ENCODE data around the gene KBTBD6.
"Not testable (repeated sequence)": the region's sequence is repeated elsewhere in the genome, so short reads cannot be mapped to it uniquely, and the experiment has no call there.

KBTBD6 gene, protein sequence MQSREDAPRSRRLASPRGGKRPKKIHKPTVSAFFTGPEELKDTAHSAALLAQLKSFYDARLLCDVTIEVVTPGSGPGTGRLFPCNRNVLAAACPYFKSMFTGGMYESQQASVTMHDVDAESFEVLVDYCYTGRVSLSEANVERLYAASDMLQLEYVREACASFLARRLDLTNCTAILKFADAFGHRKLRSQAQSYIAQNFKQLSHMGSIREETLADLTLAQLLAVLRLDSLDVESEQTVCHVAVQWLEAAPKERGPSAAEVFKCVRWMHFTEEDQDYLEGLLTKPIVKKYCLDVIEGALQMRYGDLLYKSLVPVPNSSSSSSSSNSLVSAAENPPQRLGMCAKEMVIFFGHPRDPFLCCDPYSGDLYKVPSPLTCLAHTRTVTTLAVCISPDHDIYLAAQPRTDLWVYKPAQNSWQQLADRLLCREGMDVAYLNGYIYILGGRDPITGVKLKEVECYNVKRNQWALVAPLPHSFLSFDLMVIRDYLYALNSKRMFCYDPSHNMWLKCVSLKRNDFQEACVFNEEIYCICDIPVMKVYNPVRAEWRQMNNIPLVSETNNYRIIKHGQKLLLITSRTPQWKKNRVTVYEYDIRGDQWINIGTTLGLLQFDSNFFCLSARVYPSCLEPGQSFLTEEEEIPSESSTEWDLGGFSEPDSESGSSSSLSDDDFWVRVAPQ

DNA sequence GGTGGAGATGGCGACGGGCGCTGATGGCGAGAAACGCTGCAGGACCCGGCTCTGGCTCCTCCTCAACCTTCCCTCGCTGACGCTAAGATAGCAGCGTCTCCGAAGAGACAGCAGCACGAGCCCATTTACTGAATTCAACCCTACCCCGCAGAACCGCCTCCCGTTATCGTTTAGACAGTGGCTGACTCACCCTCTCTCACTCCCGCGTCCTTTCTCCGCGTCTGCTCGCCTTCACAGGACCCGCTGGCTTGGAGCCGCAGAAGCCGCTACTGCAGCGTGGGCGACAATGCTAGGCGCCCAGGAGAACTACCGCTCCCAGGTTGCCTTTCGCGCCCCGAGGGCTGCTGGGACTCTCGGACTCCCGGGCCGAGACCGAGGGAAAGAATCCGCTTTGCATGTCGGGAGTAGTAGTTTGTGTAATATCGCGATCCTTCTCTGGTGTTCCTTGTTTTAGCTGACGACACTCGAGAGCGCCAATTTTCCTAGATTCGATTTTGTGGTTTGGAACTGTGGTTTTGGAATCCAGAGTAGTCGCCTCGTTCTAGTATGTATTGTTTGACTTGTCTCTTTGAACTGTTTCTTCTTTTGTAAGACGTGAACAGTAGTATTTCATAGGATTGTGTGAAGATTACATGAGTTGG lies at the start of gene KBTBD6:
Gene KBTBD6, minus strand, starts transcription at position 291 of the 641 bp plus-strand sequence. CDS start 291 bp downstream, outside the sequence.
- peak; percentile 61 to 99 (median 93) for DNase-seq

DNA sequence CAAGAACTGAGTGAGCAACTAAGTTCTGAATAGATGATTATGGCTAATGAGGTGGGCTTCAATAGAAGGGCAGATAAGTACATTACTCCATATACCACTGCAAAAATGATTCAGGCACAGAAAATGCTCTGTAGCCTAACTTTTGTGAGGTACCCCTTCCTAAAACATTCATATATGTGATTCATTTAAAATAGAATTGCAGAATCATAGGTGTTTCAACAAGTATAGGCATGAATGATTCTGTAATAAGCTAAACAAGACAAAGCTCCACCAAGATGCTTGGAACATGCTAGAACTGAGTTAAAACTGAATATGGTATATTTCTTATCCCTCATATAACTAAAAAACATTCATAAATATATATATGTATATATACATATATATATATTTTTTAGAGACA lies 49.6 kb upstream of the KBTBD6 start:
- DNase-seq: no peak

DNA sequence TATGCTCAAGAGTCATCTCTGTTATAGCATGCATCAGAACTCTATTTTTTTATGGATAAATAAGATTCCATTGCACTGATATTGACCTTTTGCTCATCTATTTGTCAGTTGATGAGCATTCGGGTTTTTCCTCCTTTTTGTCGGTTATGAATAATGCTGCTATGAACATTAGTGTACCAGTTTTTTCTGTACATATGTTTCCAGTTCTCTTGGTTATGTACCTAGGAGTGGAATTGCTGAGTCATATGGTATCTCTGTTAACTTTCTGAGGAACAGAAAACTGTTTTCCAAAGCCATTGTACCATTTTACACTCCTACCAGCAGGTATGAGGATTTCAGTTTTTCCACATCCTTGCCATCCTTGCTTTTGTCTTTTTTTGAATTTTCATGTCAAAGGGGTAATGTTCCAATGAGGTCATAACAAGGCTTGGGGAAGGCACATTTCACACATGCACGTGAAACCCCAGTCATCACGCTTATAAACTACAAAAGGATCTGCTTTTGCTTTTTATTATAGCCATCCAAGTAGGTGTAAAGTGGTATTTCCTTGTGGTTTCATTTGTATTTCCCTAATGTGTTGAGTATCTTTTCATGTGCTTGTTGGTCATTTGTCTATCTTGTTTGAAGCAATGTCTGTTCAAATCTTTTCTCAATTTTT lies 47.1 kb upstream of the KBTBD6 start:
- DNase-seq: no peak

DNA sequence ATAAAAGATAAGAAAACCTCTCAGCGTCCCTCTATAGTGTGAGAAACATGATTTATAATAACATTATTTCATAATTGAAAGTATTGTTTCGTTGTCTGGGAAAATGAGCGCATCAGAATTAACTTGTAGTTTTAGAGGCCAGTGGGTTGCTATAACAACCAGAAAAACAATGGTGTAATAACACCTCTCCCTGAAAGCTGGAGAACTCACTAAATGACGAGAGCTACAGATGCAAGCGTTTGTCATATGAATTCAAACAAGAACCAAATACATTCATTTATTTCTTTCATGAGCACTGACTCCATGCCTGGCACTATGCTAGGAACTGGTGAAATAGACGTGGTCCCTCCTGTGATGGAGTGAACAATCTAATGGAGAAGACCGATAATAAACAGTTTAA lies 45.4 kb upstream of the KBTBD6 start:
- no peak for DNase-seq

DNA sequence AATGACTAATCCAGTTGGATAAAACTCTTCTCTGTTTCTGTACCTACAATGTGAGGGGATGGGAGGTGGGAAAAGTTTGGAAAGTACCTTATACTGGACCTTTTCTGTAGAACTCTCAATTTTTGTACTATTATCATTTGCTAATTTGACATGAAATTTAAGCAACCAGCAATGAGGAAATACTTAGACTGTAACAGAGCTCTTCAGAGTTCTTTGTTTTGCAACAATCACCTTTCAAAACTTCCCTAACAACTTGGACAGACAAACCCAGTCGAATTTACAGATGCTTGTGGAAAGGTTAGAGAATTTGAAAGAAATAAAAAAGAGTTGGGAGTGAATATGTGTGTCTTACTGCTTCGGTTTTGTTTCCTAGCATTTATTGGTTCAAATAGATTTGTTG lies 45.0 kb upstream of the KBTBD6 start:
- no peak for DNase-seq

DNA sequence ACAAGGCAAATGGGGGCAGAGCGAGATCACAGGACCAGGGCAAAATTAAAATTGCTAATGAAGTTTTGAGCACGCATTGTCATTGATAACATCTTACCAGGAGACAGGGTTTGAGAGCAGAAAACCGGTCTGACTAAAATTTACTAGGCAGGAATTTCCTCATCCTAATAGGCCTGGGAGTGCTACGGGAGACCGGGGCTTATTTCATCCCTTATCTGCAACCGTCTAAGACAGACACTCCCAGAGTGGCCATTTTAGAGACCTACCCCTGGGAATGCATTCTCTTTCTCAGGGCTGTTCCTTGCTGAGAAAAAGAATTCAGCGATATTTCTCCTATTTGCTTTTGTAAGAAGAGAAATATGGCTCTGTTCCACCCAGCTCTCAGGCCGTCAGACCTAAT lies 43.0 kb upstream of the KBTBD6 start:
- DNase-seq: not testable (repeated sequence)

DNA sequence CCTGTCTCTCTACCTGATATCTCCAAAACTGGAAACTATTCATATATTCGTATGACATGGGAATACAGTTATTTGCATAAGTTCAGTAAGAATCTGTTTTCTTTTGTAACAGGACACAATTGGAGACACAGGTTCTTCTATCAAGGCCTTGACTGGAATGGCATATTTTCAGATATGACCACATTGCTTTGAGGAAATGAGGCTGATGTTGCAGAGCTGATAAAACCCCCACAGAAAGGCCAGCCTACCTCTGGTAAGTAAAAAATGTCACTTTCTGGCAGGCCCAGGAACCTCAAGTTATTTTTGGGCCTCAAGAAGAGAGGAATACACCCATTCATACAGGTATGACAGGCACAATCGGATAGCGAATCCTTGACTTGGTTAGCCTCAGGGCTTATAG lies 29.5 kb upstream of the KBTBD6 start:
- no peak for DNase-seq

DNA sequence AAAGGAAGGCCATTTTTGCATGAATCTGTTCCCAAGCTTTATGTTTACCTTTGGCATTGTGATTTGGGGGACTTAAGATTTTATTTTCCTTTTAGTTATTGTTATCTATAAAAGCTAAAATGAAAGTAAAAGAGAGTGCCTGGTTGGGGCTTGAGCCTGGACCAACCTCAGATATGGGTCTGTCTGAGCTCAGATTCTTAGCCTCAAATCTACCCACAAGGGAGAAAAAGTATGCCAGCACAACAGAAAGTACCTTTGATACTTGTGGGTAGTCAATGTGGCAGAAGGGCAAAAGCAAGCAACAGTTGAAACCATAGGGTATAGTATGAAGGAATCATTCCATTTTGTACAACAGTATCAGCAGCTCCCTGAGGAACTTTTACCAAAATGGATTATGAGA lies 26.6 kb upstream of the KBTBD6 start:
- no peak for DNase-seq

DNA sequence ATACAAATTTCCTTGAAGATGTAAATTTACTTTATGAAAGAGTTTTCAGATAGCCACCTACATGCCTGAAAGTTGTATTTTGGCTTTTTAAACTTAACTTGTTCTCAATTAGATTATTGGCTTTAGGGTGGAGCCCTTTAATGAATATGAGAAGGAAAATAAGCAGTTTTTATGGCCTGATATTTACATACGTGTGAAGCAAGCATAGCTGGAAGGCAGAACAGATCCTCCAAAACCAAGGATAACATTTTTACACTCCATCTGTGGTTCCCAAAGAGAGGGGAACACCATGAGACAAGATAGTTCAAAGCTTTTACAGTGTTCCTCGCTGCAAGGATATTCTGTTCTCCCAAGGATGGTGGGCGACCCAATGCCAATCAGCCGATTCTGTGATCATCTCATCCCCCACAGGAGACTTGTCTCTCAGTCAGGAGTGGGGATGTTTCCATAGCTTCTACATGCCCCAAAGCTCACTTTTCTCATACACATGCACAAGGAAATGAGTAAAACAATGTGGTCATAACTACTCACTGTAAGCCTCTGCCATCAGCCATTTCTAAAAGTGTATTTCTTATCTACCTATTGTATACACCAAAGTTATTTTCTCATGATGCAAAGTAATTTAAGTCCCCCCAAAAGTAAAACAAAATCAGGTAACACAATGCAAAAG lies 24.6 kb upstream of the KBTBD6 start:
- DNase-seq: no peak

DNA sequence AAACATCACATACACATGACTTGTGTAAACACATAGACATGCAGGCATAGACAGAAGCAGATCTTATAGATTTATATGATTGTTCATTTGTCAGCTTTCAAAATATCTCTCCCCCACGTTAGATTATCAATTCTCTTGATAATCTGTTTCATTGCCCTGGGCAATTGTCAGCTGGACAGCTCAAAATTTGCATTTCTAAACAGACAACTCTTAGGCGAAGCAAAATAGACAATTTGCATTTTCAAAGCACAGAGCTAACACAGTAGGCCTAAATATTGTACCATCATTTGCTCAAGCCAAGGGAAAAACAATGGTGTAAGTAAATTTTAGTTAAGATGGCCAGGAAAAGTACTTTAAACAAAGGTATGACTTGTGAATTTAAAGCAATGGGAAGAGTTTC lies 24.0 kb upstream of the KBTBD6 start:
- no peak for DNase-seq

DNA sequence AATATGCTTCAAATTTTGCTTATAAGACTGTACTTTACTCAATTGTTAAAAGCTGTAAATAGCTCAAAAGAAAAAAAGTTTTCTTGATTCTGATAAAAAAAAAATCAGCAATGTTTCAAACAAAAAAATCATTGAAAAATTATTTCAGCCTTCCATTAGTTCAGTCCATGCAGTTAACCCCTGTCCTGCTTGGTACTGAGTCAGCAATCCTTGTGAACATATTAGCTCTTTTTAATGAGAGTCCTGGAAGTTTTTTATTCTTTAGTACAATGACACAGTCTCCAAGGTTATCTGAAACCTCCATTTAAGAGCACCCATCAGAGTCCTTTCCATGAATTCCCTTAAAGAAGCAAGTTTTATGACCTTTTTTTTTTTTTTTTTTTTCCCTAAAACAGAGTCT lies 21.4 kb upstream of the KBTBD6 start:
- DNase-seq: no peak

DNA sequence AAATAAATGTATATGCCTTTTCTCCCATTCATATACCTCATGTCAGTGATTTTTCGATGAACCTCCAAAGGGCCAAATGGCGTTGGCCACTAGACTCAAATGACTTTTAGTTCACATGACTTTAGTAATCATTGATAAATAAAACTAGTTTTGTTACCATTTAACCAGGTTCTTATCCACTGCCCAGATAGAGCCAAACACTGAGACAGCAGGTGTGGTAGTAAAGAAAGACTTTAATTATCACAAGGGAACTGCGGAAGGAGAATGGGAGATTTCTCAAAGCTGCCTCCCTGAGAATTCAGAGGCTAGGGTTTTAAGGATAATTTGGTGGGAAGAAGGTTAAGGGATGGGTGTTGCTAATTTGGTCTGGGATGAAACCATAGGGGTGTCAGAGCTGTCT lies 19.4 kb upstream of the KBTBD6 start:
- no peak for DNase-seq

DNA sequence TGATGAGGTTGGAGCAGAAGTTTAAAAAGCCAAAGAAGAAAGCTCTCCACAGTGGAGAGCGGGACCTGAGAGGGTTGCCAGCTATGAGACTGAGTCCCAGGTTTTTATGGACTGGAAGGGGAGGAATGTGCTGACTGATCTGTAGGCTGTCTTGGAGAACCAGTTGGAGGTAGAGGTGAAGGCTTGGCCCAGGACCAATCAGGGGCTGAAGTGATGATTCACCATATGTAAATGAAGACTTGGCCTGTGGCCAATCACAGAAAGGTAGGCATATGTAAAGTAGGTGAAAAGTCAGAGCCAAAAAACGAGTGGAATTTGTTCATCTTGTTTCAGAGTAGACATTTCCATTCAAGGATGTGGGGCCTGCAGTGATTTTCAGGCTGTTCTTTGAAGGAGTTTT lies 17.5 kb upstream of the KBTBD6 start:
- no peak for DNase-seq

DNA sequence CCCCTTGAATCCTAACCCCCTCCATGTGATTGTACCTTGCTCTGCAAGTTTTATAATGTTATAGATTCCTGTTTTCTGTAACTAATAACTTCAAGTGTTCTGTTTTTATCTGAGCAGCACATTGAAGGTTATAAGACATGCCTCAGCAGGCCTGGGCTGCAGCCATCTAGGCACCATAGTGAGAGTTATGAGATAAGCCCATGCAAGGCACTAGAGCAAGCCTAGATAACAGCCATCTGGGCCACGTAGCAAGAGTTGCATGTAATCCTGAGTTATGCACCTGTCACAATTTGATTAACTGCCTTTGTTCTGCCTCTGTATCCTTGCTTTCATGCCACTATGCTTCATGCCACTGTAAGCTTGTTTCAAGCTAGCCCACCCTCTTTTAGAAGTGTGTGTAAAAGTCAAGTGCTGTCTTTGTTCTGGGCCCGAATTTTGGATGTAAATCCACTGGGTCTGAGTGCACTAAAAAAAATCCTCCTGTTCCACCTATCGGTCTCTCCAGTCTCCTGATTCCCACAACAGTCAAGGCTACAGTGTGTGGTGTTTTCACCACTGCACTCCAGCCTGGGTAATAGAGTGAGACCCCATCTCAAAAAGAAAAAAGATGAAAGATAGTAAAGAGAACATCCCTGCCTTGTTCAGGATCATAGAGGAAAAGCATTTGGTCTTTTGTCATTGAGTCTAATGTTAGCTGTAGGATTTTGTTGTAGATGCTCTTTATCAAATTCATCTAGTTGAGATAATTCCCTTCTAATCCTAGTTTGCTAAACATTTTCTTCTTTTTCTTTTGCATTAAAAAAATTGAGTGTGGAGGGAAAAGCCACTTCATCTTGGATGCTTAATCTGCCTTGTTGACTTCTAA lies 16.0 kb upstream of the KBTBD6 start:
- no peak for DNase-seq

DNA sequence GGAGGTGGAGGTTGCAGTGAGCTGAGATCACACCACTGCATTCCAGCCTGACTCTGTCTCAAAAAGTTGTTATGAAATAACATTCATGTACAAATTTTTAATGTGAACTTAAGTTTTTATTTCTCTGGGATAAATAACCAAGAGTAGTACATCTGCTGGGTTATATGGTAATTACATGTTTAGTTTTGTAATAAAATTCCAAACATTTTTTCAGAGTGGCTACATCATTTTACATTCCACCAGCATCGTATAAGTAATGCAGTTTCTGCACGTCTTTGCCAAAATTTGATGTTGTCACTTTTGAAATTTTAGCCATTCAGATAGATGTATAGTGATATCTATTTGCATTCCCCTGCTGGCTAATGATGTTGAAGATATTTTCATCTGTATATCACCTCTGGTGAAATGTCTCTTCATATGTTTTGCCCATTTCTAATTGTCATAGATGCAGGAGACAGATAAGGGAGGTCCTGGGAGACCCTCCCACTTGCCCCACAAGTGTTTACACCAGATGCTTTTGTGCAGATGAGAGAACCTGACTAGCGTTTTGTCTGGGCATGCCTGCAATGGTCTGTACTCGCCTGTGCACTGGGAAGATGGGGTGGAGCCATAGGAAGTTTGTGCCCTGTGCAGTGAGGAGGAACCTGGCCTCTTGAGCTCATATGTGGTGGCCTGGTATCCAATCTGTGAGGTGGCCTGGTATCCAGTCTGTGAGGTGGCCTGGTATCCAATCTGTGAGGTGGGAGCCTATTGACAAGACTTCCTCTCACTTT lies 12.7 kb upstream of the KBTBD6 start:
- no peak for DNase-seq

DNA sequence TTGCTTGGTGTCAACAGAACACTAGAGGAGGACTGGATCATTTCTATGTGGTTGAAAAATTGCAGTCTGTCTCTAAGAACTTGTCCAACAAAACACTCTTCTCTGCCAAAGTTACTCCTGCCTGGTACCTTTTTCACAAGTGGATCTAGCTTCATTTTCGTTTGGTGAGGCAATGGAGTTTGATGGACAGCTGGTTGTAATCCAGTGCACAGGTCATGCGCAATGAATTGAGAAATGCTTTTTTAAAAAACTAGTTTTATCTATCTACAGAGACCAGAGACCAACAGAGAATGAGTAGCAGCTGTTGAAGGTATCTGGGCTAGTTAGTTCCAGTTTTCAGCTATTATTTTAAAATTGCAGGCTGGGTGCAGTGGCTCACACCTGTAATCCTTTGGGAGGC lies 12.0 kb upstream of the KBTBD6 start:
- DNase-seq: no peak

DNA sequence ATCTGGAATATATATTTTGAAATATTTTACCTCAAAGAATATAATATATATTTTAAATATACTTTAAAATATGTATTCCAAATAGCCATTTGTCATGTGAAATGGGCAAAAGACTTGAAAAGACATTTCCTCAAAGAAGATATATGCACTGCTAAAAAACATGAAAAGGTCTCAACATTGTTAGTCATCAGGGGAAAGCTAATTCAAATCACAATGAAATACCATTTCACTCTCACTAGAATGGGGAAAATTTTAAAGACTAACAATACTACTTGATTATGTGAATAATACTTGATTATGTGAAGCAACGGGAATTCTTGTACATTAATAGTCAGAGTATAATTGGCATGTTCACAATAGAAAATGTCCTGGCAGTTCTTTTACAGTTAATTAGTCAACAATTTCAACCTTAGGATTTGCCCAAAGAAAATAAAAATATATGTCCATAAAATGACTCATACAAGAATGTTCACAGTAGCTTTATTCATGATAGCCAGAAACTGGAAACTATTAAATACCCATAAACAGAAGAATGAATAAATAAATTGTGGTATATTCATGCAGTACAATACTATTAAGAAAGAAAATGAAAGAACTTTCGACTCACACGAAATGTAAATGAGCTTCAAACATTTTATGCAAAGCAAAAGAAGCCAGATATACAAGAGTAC lies 6.8 kb upstream of the KBTBD6 start:
- DNase-seq: no peak

DNA sequence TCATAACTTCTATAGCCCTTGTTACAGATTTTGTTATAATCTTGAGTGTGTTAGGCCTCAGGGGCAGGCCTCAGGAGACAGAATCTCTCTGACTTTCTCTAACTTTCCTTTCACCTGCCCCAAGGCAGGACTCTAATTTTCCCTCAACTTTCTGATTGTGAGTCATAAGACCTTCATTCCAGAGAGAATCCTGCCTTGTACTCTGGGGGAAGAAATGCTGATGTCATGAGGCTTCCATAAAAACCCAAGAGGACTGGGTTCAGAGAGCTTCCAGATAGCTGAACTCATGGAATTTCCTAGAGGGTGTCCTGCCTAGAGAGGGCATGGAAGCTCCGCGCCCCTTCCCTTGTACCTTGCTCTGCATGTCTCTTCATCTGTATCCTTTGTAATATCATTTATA lies 5.3 kb upstream of the KBTBD6 start:
- no peak for DNase-seq

DNA sequence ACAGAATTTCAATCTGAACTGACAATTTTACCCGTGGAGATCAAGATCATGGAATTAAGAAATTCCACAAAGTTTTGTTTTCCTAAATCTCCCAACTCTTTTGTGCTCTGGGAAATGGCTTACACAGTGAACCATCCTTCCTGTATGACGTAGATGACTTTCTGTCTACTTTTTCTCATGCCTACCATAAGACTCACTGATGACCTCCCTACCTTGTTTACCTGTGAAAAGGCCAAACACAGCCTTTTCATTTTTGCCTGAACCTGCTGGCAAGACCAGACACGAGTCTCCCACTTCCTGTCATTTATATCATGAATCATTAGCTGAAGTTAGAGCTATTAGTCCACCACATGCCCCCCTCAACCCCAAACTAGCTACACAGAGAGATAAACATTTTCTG lies 4.6 kb upstream of the KBTBD6 start:
- no peak for DNase-seq

Data from hypothalamus (tissue), 51 donors.